ENCODE results near the gene ZNF800. TPM values are rescaled to one million over a fixed set of nuclear protein-coding genes. Genes with fewer than 3 reads are reported as not detected.

ZNF800 gene
- polyA plus RNA-seq, 1 donor from 2014 or later, result 4.2 TPM

- H3K79me2 ChIP-seq (replicated peaks; ENCODE audit: insufficient read depth, low read length), result no peaks in the 10 kb centered on the region
- no peak overlapping the region for H3K9ac ChIP-seq (ENCODE audit: low read length)
- H3K4me2 ChIP-seq (ENCODE audit: low read length), result no peak overlapping the region
- H2AFZ ChIP-seq (ENCODE audit: low read depth, low read length), result no peak overlapping the region
- no peak overlapping the region for H3K4me3 ChIP-seq (ENCODE audit: low read length)
- H3K9me2 ChIP-seq (ENCODE audit: insufficient read depth, low read length), result no peaks in the 10 kb centered on the region
- H3F3A ChIP-seq (ENCODE audit: insufficient read depth, low read length, poor library complexity, severe bottlenecking), result no peaks in the 10 kb centered on the region
- H4K20me1 ChIP-seq (ENCODE audit: insufficient read depth), result no peaks in the 10 kb centered on the region
- peaks cover 15% of the 10 kb centered on the region for H3K27me3 ChIP-seq (ENCODE audit: insufficient read depth, low read depth, low read length)
- no peak overlapping the region for H3K27ac ChIP-seq (ENCODE audit: low read length)
- TF ChIP-seq POLR2AphosphoS5 (IDR thresholded peaks at IDR 0.05), result no peak
- TF ChIP-seq MXI1 (conservative IDR thresholded peaks at IDR 0.05; ENCODE audit: poor library complexity, severe bottlenecking), result no peak
- TF ChIP-seq CTCF (IDR thresholded peaks at IDR 0.05; ENCODE audit: poor library complexity, severe bottlenecking), result no peak
- TF ChIP-seq TAF1 (IDR thresholded peaks at IDR 0.05; ENCODE audit: low read depth), result no peak
- no peak for TF ChIP-seq EP300 (conservative IDR thresholded peaks at IDR 0.05; ENCODE audit: poor library complexity, severe bottlenecking)
- no peak for TF ChIP-seq SMC3 (conservative IDR thresholded peaks at IDR 0.05; ENCODE audit: poor library complexity)
- no peak for TF ChIP-seq REST (IDR thresholded peaks at IDR 0.05; ENCODE audit: borderline replicate concordance)
- no peak for TF ChIP-seq RAD21 (conservative IDR thresholded peaks at IDR 0.05)
- no peak for TF ChIP-seq EZH2 (IDR thresholded peaks at IDR 0.05; ENCODE audit: borderline replicate concordance, insufficient read depth, low read length, poor library complexity, severe bottlenecking)
- H3K9me3 ChIP-seq (ENCODE audit: low read length), result no peaks in the 10 kb centered on the region
- H3K36me3 ChIP-seq (ENCODE audit: insufficient read depth, low read length), result no peaks in the 10 kb centered on the region
Measured at GRCh38 chr7:127350586-127350985, 41.9 kb downstream of the ZNF800 start.

- no peaks in the 10 kb centered on the region for H3K79me2 ChIP-seq (replicated peaks; ENCODE audit: insufficient read depth, low read length)
Measured at GRCh38 chr7:127349881-127350280, 42.6 kb downstream of the ZNF800 start.

More at GRCh38 chr7:127349881-127350280, 42.6 kb downstream of the ZNF800 start:
- no peak overlapping the region for H3K4me2 ChIP-seq (ENCODE audit: low read length)
- no peaks in the 10 kb centered on the region for H3K9me3 ChIP-seq (ENCODE audit: low read length)
- no peak for TF ChIP-seq TAF1 (IDR thresholded peaks at IDR 0.05; ENCODE audit: low read depth)
- no peak for TF ChIP-seq MXI1 (conservative IDR thresholded peaks at IDR 0.05; ENCODE audit: poor library complexity, severe bottlenecking)
- TF ChIP-seq EZH2 (IDR thresholded peaks at IDR 0.05; ENCODE audit: borderline replicate concordance, insufficient read depth, low read length, poor library complexity, severe bottlenecking), result no peak
- no peak for TF ChIP-seq SMC3 (conservative IDR thresholded peaks at IDR 0.05; ENCODE audit: poor library complexity)
- no peak for TF ChIP-seq EP300 (conservative IDR thresholded peaks at IDR 0.05; ENCODE audit: poor library complexity, severe bottlenecking)
- no peak for TF ChIP-seq REST (IDR thresholded peaks at IDR 0.05; ENCODE audit: borderline replicate concordance)
- TF ChIP-seq CTCF (IDR thresholded peaks at IDR 0.05; ENCODE audit: poor library complexity, severe bottlenecking), result no peak
- no peak for TF ChIP-seq POLR2AphosphoS5 (IDR thresholded peaks at IDR 0.05)
- no peak for TF ChIP-seq RAD21 (conservative IDR thresholded peaks at IDR 0.05)
- H3K27ac ChIP-seq (ENCODE audit: low read length), result no peak overlapping the region
- no peak overlapping the region for H3K4me3 ChIP-seq (ENCODE audit: low read length)
- no peaks in the 10 kb centered on the region for H3K36me3 ChIP-seq (ENCODE audit: insufficient read depth, low read length)
- H3K9me2 ChIP-seq (ENCODE audit: insufficient read depth, low read length), result no peaks in the 10 kb centered on the region
- H3F3A ChIP-seq (ENCODE audit: insufficient read depth, low read length, poor library complexity, severe bottlenecking), result no peaks in the 10 kb centered on the region
- peaks cover 15% of the 10 kb centered on the region for H3K27me3 ChIP-seq (ENCODE audit: insufficient read depth, low read depth, low read length)
- no peak overlapping the region for H2AFZ ChIP-seq (ENCODE audit: low read depth, low read length)
- H4K20me1 ChIP-seq (ENCODE audit: insufficient read depth), result no peaks in the 10 kb centered on the region
- H3K9ac ChIP-seq (ENCODE audit: low read length), result no peak overlapping the region
